Activated T-cell treated with anti-CD3 and anti-CD28 coated beads, Interleukin-2, amount 50 U/mL, for 48 hours (primary cell): ENCODE results near the gene PEX10.

Experiments used
- DNase-seq, 2 experiments: peaks; one replicate each; pipeline ENCODE4 v3.0.0-alpha.2; 2020

The PEX10 gene

GRCh38 chr1:2403273-2403672, 9.1 kb downstream of the PEX10 start:
- no peak for DNase-seq

GRCh38 chr1:2402420-2402819, 9.9 kb downstream of the PEX10 start:
- DNase-seq: no peak

- DNase-seq: no peak
These were observed 11.3 kb downstream of the PEX10 start for GRCh38 chr1:2400950-2401649.

GRCh38 chr1:2400576-2400909, 11.8 kb downstream of the PEX10 start:
- DNase-seq: no peak

GRCh38 chr1:2399890-2400575, 12.3 kb downstream of the PEX10 start:
- DNase-seq: no peak

- no peak for DNase-seq
These were observed 13.5 kb downstream of the PEX10 start for GRCh38 chr1:2398871-2399270.

GRCh38 chr1:2397007-2397679, 15.2 kb downstream of the PEX10 start:
- no peak for DNase-seq

- no peak for DNase-seq
These were observed 15.9 kb downstream of the PEX10 start for GRCh38 chr1:2396476-2396875.

GRCh38 chr1:2396059-2396458, 16.3 kb downstream of the PEX10 start:
- no peak for DNase-seq

- no peak for DNase-seq
These were observed 17.1 kb downstream of the PEX10 start for GRCh38 chr1:2395245-2395644.

- DNase-seq: no peak
These were observed 17.6 kb downstream of the PEX10 start for GRCh38 chr1:2394761-2395160.

- DNase-seq: no peak
These were observed 18.1 kb downstream of the PEX10 start for GRCh38 chr1:2394220-2394619.

GRCh38 chr1:2393471-2393877, 18.9 kb downstream of the PEX10 start:
- DNase-seq: no peak

- no peak for DNase-seq
These were observed 19.7 kb downstream of the PEX10 start for GRCh38 chr1:2392686-2393085.

- no peak for DNase-seq
These were observed 20.3 kb downstream of the PEX10 start for GRCh38 chr1:2391931-2392509.

GRCh38 chr1:2391041-2391930, 21.1 kb downstream of the PEX10 start, which contains the start of the genes MORN1 and RER1:
Gene MORN1, minus strand, starts transcription at chr1:2391554. Its CDS starts 21 bp downstream, at chr1:2391533.
Gene RER1, plus strand, starts transcription at chr1:2391841. Its CDS starts 3,950 bp downstream, at chr1:2395791.
- DNase-seq: peak; percentile 98 to 99

- DNase-seq: no peak
These were observed 22.7 kb downstream of the PEX10 start for GRCh38 chr1:2389644-2390043.

GRCh38 chr1:2388004-2388913, 24.1 kb downstream of the PEX10 start:
- DNase-seq: no peak

- DNase-seq: no peak
These were observed 25.4 kb downstream of the PEX10 start for GRCh38 chr1:2386636-2387611.

- no peak for DNase-seq
These were observed 26.6 kb downstream of the PEX10 start for GRCh38 chr1:2385606-2386280.
